Sigmoid colon (tissue), 7 donors: ENCODE measurements around the gene CPXM1. TPM values are rescaled to one million over a fixed set of nuclear protein-coding genes. Genes with fewer than 3 reads are reported as not detected.

Source experiments
- DNase-seq: peaks from one replicate; pipeline ENCODE4 v3.0.0-alpha.2; 2019
- H3K27ac ChIP-seq, 4 donors: fragments of 200-600 bp; sonication (generic); one replicate each; pipeline ENCODE4 v1.5.1; 2016 to 2019; ENCODE audit warnings: mild to moderate bottlenecking in 1 of 4
- H3K27me3 ChIP-seq, 3 donors: fragments of 200-600 bp; sonication (generic); one replicate each; pipeline ENCODE4 v1.5.1; 2019; ENCODE audit warnings: mild to moderate bottlenecking in 1 of 3
- H3K36me3 ChIP-seq, 4 donors: fragments of 200-600 bp; sonication (generic); one replicate each; pipeline ENCODE4 v1.5.1; 2016 to 2019
- H3K4me1 ChIP-seq, 4 donors: fragments of 200-600 bp; sonication (generic); one replicate each; pipeline ENCODE4 v1.5.1; 2017 to 2019
- H3K4me3 ChIP-seq, 4 donors: fragments of 200-600 bp; sonication (generic); one replicate each; pipeline ENCODE4 v1.5.1; 2017 to 2019; ENCODE audit warnings: mild to moderate bottlenecking in 2 of 4, moderate library complexity in 1 of 4
- H3K9me3 ChIP-seq, 4 donors: fragments of 200-600 bp in 3 of 4; sonication (generic) in 3 of 4; one replicate each; pipeline versions ENCODE4 v1.5.1 to v1.6.1; 2013 to 2019
- CTCF ChIP-seq, 4 experiments: fragments of 450-650 bp in 3 of 4; fragments of 200-600 bp in 1 of 4; IDR thresholded peaks; one replicate each; pipeline ENCODE4 v1.5.1; 2016 to 2019; ENCODE audit warnings: antibody characterized with exemption in 4 of 4, mild to moderate bottlenecking in 3 of 4, moderate library complexity in 2 of 4
- EP300 ChIP-seq, 4 donors: sonication (generic); formaldehyde crosslinking; IDR thresholded peaks; one replicate each; pipeline ENCODE4 v1.6.1; 2017; ENCODE audit warnings: antibody characterized with exemption in 4 of 4
- POLR2A ChIP-seq, 2 donors: fragments of 450-650 bp; IDR thresholded peaks; one replicate each; pipeline ENCODE4 v1.6.1; 2016; ENCODE audit warnings: antibody characterized with exemption in 2 of 2, mild to moderate bottlenecking in 2 of 2, moderate library complexity in 2 of 2
- POLR2AphosphoS5 ChIP-seq, 4 donors: sonication (generic); formaldehyde crosslinking; IDR thresholded peaks; one replicate each; pipeline ENCODE4 v1.6.1; 2017; ENCODE audit warnings: antibody characterized with exemption in 4 of 4
- whole genome bisulfite sequencing, 2 donors: extraction: QIAGEN DNeasy Blood & Tissue Kit; methylation state at CpG; one replicate each; pipeline ENCODE4 v1.1.7; 2013; 5-methylcytosine and 5-hydroxymethylcytosine counted together
- intact Hi-C: fragments of 100-400 bp; cut with DNase I; formaldehyde crosslinking; loops from one replicate; pipeline ENCODE4 v1.15.1; 2023
- polyA plus RNA-seq, 3 donors: library from polyadenylated mRNA; stranded (reverse); fragments of 200-250 nt; gene quantifications; one replicate each; pipeline ENCODE4 v1.2.3, GENCODE V29; 2013
- total RNA-seq, 4 donors: library from RNA; depleted of rRNA; stranded (reverse); fragments of >200 nt; gene quantifications; one replicate each; pipeline ENCODE4 v1.1.0, GENCODE V29; 2016
- donor health status: healthy with polysubstance abuse.
- donor health status: Bipolar disorder and iron deficiency.
- donor health status: healthy.

CPXM1 gene
- total and polyA plus RNA-seq, 7 donors: 0.54 to 10.0 (median 1.2) TPM

GRCh38 chr20:2795451-2795850 is 5.0 kb downstream of the CPXM1 start:
- Histone ChIP-seq H3K27me3 (peaks cover 11 to 51% (median 30%) of the 10 kb centered on the region in 3 donors), H3K4me1 (peaks cover 0 to 13% (median 8%) of the 10 kb centered on the region in 4 donors), H3K9me3 (no peaks in the 10 kb centered on the region), H3K4me3 (no peak overlapping the region), H3K27ac (no peak overlapping the region), H3K36me3 (no peaks in the 10 kb centered on the region)
- WGBS, 2 donors: 69 to 87% methylated on average over 24 of the region's 24 CpGs
- TF ChIP-seq POLR2A (IDR thresholded peaks at IDR 0.05) (no peak), CTCF (IDR thresholded peaks at IDR 0.05) (no peak), EP300 (IDR thresholded peaks at IDR 0.05) (no peak), POLR2AphosphoS5 (IDR thresholded peaks at IDR 0.05) (no peak)
- DNase-seq: no peak
- intact Hi-C loops: no loop called here

DNA sequence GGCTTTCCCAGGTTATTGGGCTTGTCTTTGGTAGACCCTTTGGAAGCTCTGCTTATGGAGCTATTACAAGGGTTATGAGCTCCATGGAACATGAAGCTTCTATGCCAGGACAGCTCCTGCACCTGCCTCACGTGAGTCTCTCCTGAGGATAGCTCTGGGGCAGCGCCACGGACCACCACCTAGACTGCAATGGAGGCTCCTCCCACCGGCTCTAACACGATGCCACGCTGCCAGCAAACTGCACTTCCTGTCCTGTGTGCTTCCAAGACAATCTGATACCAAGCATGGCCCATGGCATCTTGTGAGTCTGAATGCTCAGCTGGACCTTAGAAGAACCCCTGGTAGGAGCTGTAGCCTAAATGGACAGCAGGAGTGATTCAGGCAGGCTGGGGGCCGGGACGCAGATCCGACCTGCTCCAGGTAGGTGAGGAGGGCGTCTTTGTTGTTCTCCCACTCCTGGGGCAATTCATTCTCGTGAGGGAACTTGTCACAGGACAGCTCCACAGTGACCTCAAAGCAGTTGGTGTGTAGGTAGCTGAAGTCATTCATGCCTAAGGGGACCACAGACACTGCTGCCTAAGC is 5.5 kb downstream of the CPXM1 start:
- intact Hi-C loops: no loop called here
- Histone ChIP-seq H3K27me3 (peaks cover 6 to 46% (median 25%) of the 10 kb centered on the region in 3 donors), H3K27ac (no peak overlapping the region), H3K4me1 (peaks cover 0 to 8% (median 3%) of the 10 kb centered on the region in 4 donors), H3K9me3 (no peaks in the 10 kb centered on the region), H3K4me3 (no peak overlapping the region), H3K36me3 (no peaks in the 10 kb centered on the region)
- TF ChIP-seq EP300 (IDR thresholded peaks at IDR 0.05) (no peak), POLR2A (IDR thresholded peaks at IDR 0.05) (no peak), CTCF (IDR thresholded peaks at IDR 0.05) (no peak), POLR2AphosphoS5 (IDR thresholded peaks at IDR 0.05) (no peak)
- DNase-seq: no peak
- 64 to 87% methylated on average over 11 of the region's 11 CpGs for WGBS, 2 donors

DNA sequence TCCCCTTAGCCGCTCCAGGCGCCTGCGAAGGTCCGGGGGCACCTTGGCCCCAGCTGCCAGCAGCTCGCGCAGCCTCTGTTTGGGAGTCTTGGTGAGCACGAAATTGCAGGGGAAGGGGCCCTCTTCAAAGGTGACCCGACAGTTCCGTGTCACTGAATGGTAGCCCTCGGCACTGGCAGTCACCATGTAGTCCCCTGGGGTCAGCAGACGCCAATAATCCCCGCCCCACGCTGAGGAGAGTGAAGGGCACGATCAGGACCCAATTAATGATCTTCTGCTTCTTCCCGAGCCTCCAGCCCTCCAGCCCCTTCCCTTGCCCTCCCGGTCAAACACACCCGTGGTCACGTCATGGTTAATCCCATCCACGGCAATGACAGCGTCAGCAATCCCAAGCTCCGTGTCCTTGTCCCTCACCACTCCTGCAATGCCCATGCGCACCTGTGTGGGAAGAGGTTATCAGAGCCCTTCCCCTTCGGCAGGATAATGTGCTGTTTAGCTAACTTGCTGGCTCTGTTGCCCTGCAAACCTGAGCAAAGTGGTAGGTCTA is 6.2 kb downstream of the CPXM1 start:
- no peak overlapping the region for H3K4me3 ChIP-seq
- H3K9me3 ChIP-seq: no peaks in the 10 kb centered on the region
- no peak for DNase-seq
- intact Hi-C loops: no loop called here
- TF ChIP-seq POLR2AphosphoS5 (IDR thresholded peaks at IDR 0.05): no peak
- no peak for TF ChIP-seq EP300 (IDR thresholded peaks at IDR 0.05)
- no peak for TF ChIP-seq POLR2A (IDR thresholded peaks at IDR 0.05)
- no peak for TF ChIP-seq CTCF (IDR thresholded peaks at IDR 0.05)
- peaks cover 0 to 1% (median 0%) of the 10 kb centered on the region in 4 donors for H3K4me1 ChIP-seq
- H3K36me3 ChIP-seq: no peaks in the 10 kb centered on the region
- H3K27me3 ChIP-seq: peaks cover under 1 to 45% (median 18%) of the 10 kb centered on the region in 3 donors
- H3K27ac ChIP-seq: no peak overlapping the region
- WGBS, 2 donors: 86 to 88% methylated on average over 23 of the region's 23 CpGs

DNA sequence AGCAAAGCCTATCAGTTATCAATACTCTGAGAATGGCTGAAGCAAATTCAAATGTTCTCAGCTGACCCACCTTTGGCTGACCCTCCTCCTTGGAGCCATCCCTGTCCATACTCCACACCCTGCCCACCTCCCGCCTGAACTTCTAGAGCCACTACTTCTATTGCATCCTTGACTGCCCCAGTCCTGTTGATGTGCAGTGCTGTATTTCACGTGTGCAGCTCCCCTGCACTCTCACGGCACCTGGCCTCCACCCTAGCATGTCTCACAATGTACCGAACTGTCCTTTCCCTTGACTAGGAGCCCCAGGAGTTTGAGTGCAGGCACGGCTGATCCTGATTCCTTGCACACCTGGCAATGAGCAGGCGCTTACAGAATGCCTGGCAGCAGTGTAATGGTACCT is 7.0 kb downstream of the CPXM1 start:
- intact Hi-C loops: no loop called here
- Histone ChIP-seq H3K36me3 (no peaks in the 10 kb centered on the region), H3K4me1 (no peaks in the 10 kb centered on the region), H3K27ac (no peak overlapping the region), H3K9me3 (no peaks in the 10 kb centered on the region), H3K4me3 (no peak overlapping the region), H3K27me3 (peaks cover 0 to 36% (median 10%) of the 10 kb centered on the region in 3 donors)
- no peak for DNase-seq
- TF ChIP-seq POLR2A (IDR thresholded peaks at IDR 0.05) (no peak), CTCF (IDR thresholded peaks at IDR 0.05) (no peak), EP300 (IDR thresholded peaks at IDR 0.05) (no peak), POLR2AphosphoS5 (IDR thresholded peaks at IDR 0.05) (no peak)
- WGBS, 2 donors: 87 to 93% methylated on average over 6 of the region's 6 CpGs
